Endothelial cell of umbilical vein (primary cell): ENCODE measurements around the gene KRTAP5-2. TPM values are rescaled to one million over a fixed set of nuclear protein-coding genes. Genes with fewer than 3 reads are reported as not detected.
A peak's percentile ranks its signal among the peaks of the same experiment; 100 is the strongest.

Experiments
- BruUV-seq: library from RNA; stranded (reverse); fragments of 400-500 nt; replicated peaks from 2 replicates; lab custom pipeline; 2021; lab: Mats Ljungman, UMichigan
- CTCF ChIA-PET: fragments of 300-600, 350-600 bp; sonication (Branson Sonifier 250); formaldehyde crosslinking; loops from one replicate; lab custom pipeline; 2021; ENCODE audit warnings: antibody characterized with exemption, inconsistent platforms; lab: Charles Lee
- POLR2A ChIA-PET: fragments of 300-600, 350-600 bp; sonication (Branson Sonifier 250); formaldehyde crosslinking; loops from one replicate; lab custom pipeline; 2021; ENCODE audit warnings: antibody characterized with exemption, inconsistent platforms; lab: Charles Lee
- DNase-seq: peaks from one replicate; pipeline ENCODE4 v3.0.0-alpha.2; 2011; ENCODE audit warnings: low read depth, low spot score
- FAIRE-seq: peaks from 2 replicates; lab custom pipeline; 2011; peaks lifted over from hg19 to GRCh38; lab: Jason Lieb, UNC
- H2AFZ ChIP-seq: 2 replicates; pipeline ENCODE4 v1.6.0; 2012; ENCODE audit warnings: low read depth, low read length, control low read depth, inconsistent platforms
- H3K27ac ChIP-seq: 2 replicates; pipeline ENCODE4 v1.5.1; 2011; ENCODE audit warnings: low read depth, mild to moderate bottlenecking, control low read depth, low read length, moderate library complexity; ENCODE audit not compliant: insufficient read depth
- H3K27me3 ChIP-seq, 2 experiments: 2 replicates each; pipeline versions ENCODE4 v1.6.0 to v1.6.1; 2011; ENCODE audit warnings: low read length in 2 of 2, mixed read lengths in 1 of 2; ENCODE audit not compliant: control insufficient read depth in 2 of 2, insufficient read depth in 2 of 2
- H3K36me3 ChIP-seq, 2 experiments: 2 replicates in 1 of 2; 3 replicates in 1 of 2; pipeline ENCODE4 v1.5.1; 2011; ENCODE audit warnings: low read length in 2 of 2, mild to moderate bottlenecking in 1 of 2, moderate library complexity in 1 of 2; ENCODE audit not compliant: control insufficient read depth in 2 of 2, insufficient read depth in 2 of 2; ENCODE audit errors: extremely low read depth in 1 of 2
- H3K4me1 ChIP-seq: 3 replicates; pipeline ENCODE4 v1.5.1; 2011; ENCODE audit warnings: mild to moderate bottlenecking, low read length; ENCODE audit not compliant: control insufficient read depth, insufficient read depth; ENCODE audit errors: extremely low read depth
- H3K4me2 ChIP-seq: 2 replicates; pipeline ENCODE4 v1.6.1; 2011; ENCODE audit warnings: low read length, control low read depth, mixed read lengths; ENCODE audit not compliant: insufficient read depth
- H3K4me3 ChIP-seq, 3 experiments: fragments of 200-600 bp in 1 of 3; sonication (generic), shearing (Covaris generic) in 1 of 3; replicated peaks in 1 of 3; 2 replicates each; pipeline ENCODE4 v1.5.1; 2011 to 2016; ENCODE audit warnings: control low read depth in 3 of 3, low read length in 3 of 3, mild to moderate bottlenecking in 2 of 3, inconsistent platforms in 1 of 3, low read depth in 1 of 3, moderate library complexity in 1 of 3; ENCODE audit not compliant: insufficient read depth in 1 of 3
- H3K79me2 ChIP-seq: 2 replicates; pipeline ENCODE4 v1.6.0; 2012; ENCODE audit warnings: low read length, inconsistent platforms; ENCODE audit not compliant: control insufficient read depth, insufficient read depth
- H3K9ac ChIP-seq: replicated peaks from 2 replicates; pipeline ENCODE3; 2011; ENCODE audit warnings: low read length, control low read depth; ENCODE audit not compliant: insufficient read depth; ENCODE audit errors: extremely low read depth
- H3K9me1 ChIP-seq: replicated peaks from 3 replicates; pipeline ENCODE4 v1.6.0; 2011; ENCODE audit warnings: mild to moderate bottlenecking, low read length; ENCODE audit not compliant: control insufficient read depth, insufficient read depth; ENCODE audit errors: extremely low read depth
- H3K9me3 ChIP-seq: replicated peaks from 2 replicates; pipeline ENCODE4 v1.5.1; 2012; ENCODE audit warnings: low read length, inconsistent platforms; ENCODE audit not compliant: control insufficient read depth, insufficient read depth
- H4K20me1 ChIP-seq: replicated peaks from 2 replicates; pipeline ENCODE3; 2011; ENCODE audit warnings: mild to moderate bottlenecking, low read length; ENCODE audit not compliant: control insufficient read depth, insufficient read depth; ENCODE audit errors: extremely low read depth
- FOS ChIP-seq: IDR thresholded peaks from 2 replicates; pipeline ENCODE4 v1.6.1; 2011; ENCODE audit warnings: mild to moderate bottlenecking, low read length, moderate library complexity, borderline replicate concordance; ENCODE audit not compliant: insufficient read depth
- MYC ChIP-seq: IDR thresholded peaks from one replicate; pipeline ENCODE4 v1.6.1; 2011; ENCODE audit warnings: mild to moderate bottlenecking, low read depth, low read length
- POLR2A ChIP-seq: IDR thresholded peaks from 2 replicates; pipeline ENCODE4 v1.6.1; 2012; ENCODE audit warnings: low read depth, mild to moderate bottlenecking, control low read depth, low read length
- POLR2AphosphoS5 ChIP-seq: IDR thresholded peaks from 2 replicates; pipeline ENCODE4 v1.6.1; 2012; ENCODE audit warnings: low read depth, mild to moderate bottlenecking, control low read depth, low read length, moderate library complexity; ENCODE audit not compliant: insufficient read depth
- dilution Hi-C: fragments of 300-500 bp; cut with MboI; formaldehyde crosslinking; loops from one replicate; pipeline ENCODE4 v1.15.0; 2019; ENCODE audit warnings: low sequenced_read_pairs; ENCODE audit not compliant: extremely low pct_ligation_motif_present
- intact Hi-C: fragments of 100-400 bp; cut with micrococcal nuclease; formaldehyde crosslinking; loops from one replicate; pipeline ENCODE4 v1.10.0; 2022
- polyA plus RNA-seq, 4 experiments: library from polyadenylated mRNA; depleted of rRNA in 3 of 4; stranded (reverse) in 3 of 4; unstranded in 1 of 4; fragments of >200 nt; gene quantifications; 2 replicates each; pipeline versions ENCODE4 v1.2.1 to v1.2.3, GENCODE V29; 2011 to 2012; ENCODE audit warnings: missing spikeins in 1 of 4
- total RNA-seq: library from RNA; stranded (reverse); gene quantifications from 2 replicates; pipeline ENCODE4 v1.2.3, GENCODE V29; 2021

KRTAP5-2 gene
- total and polyA plus RNA-seq, 2 donors (not counting 3 experiments of a cell fraction or from before 2014, with no cell fraction given) = not detected

GRCh38 chr11:1565173-1565903 is 32.8 kb downstream of the KRTAP5-2 start:
- no peak overlapping the region for H3K4me2 ChIP-seq
- no peaks in the 10 kb centered on the region for H3K9me1 ChIP-seq
- DNase-seq = no peak
- no peak overlapping the region for H3K27ac ChIP-seq
- H4K20me1 ChIP-seq = no peaks in the 10 kb centered on the region
- H3K27me3 ChIP-seq = no peaks in the 10 kb centered on the region
- H3K9me3 ChIP-seq = no peaks in the 10 kb centered on the region
- no peak for FAIRE-seq
- no peak overlapping the region for H3K4me3 ChIP-seq
- POLR2A ChIA-PET = no interaction called here
- dilution Hi-C loops (no loop called here), intact Hi-C loops (no loop called here)
- no TSS peak for BruUV-seq
- no peaks in the 10 kb centered on the region for H3K36me3 ChIP-seq
- H3K9ac ChIP-seq = no peak overlapping the region
- CTCF ChIA-PET = interaction anchor here (1.2 to 5.5 kb wide), 4 partner anchors 9 to 30 kb away, joined by 3 to 36 read pairs (median 15); no protein-coding TSS in a partner anchor
- TF ChIP-seq MYC = no peak
- no peak for TF ChIP-seq FOS
- no peak for TF ChIP-seq POLR2AphosphoS5
- H3K4me1 ChIP-seq = no peaks in the 10 kb centered on the region
- H2AFZ ChIP-seq = no peak overlapping the region
- H3K79me2 ChIP-seq = no peaks in the 10 kb centered on the region

- H3K36me3 ChIP-seq = no peaks in the 10 kb centered on the region
- ChIA-PET POLR2A (no interaction called here), CTCF (interaction anchor here (1.2 to 5.5 kb wide), 4 partner anchors 10 to 31 kb away, joined by 3 to 36 read pairs (median 15); no protein-coding TSS in a partner anchor)
- no peaks in the 10 kb centered on the region for H3K4me1 ChIP-seq
- no peaks in the 10 kb centered on the region for H3K27me3 ChIP-seq
- no peak overlapping the region for H3K4me3 ChIP-seq
- DNase-seq = peak; percentile 57
- H4K20me1 ChIP-seq = no peaks in the 10 kb centered on the region
- no peak overlapping the region for H3K27ac ChIP-seq
- TF ChIP-seq FOS = no peak
- no peak for TF ChIP-seq POLR2A
- no peak for TF ChIP-seq MYC
- no peaks in the 10 kb centered on the region for H3K79me2 ChIP-seq
- H3K9me3 ChIP-seq = no peaks in the 10 kb centered on the region
- H3K9ac ChIP-seq = no peak overlapping the region
- no peak overlapping the region for H3K4me2 ChIP-seq
- FAIRE-seq = peak; percentile 43
- BruUV-seq = no TSS peak
- no peaks in the 10 kb centered on the region for H3K9me1 ChIP-seq
- H2AFZ ChIP-seq = no peak overlapping the region
- dilution Hi-C loops (no loop called here), intact Hi-C loops (no loop called here)
These were observed 33.4 kb downstream of the KRTAP5-2 start for GRCh38 chr11:1564535-1565172.
